Upper lobe of left lung (tissue), 6 donors: ENCODE results near the gene MALRD1. TPM values are rescaled to one million over a fixed set of nuclear protein-coding genes. Genes with fewer than 3 reads are reported as not detected.

Experiments
- ATAC-seq, 2 donors: fragments of 200-7000 bp; cut with Tn5 transposase; one replicate each; pipeline ENCODE4 v1.9.1; 2022; ENCODE audit warnings: mild to moderate bottlenecking in 2 of 2, moderate library complexity in 2 of 2; ENCODE audit not compliant: low FRiP score in 2 of 2
- DNase-seq, 2 donors: peaks; one replicate each; pipeline ENCODE4 v3.0.0-alpha.2; 2019 to 2020
- H3K27ac ChIP-seq, 4 donors: fragments of 200-600 bp; sonication (generic); one replicate each; pipeline ENCODE4 v1.5.1; 2016 to 2019
- H3K27me3 ChIP-seq, 4 donors: fragments of 200-600 bp; sonication (generic); one replicate each; pipeline ENCODE4 v1.5.1; 2017 to 2019
- H3K36me3 ChIP-seq, 4 donors: fragments of 200-600 bp; sonication (generic); one replicate each; pipeline ENCODE4 v1.5.1; 2016 to 2019
- H3K4me1 ChIP-seq, 4 donors: fragments of 200-600 bp; sonication (generic); one replicate each; pipeline ENCODE4 v1.5.1; 2018 to 2019
- H3K4me3 ChIP-seq, 4 donors: fragments of 200-600 bp; sonication (generic); one replicate each; pipeline ENCODE4 v1.5.1; 2017 to 2019; ENCODE audit warnings: mild to moderate bottlenecking in 2 of 4, moderate library complexity in 1 of 4
- H3K9me3 ChIP-seq, 4 donors: fragments of 200-600 bp; sonication (generic); one replicate each; pipeline ENCODE4 v1.5.1; 2018 to 2019
- EP300 ChIP-seq, 4 donors: sonication (generic); formaldehyde crosslinking; IDR thresholded peaks; one replicate each; pipeline ENCODE4 v1.5.1; 2017; ENCODE audit warnings: antibody characterized with exemption in 4 of 4, control low read depth in 2 of 4
- POLR2A ChIP-seq, 4 donors: fragments of 450-650 bp; IDR thresholded peaks; one replicate each; pipeline ENCODE4 v1.5.1; 2016 to 2017; ENCODE audit warnings: antibody characterized with exemption in 4 of 4, mild to moderate bottlenecking in 2 of 4
- POLR2AphosphoS5 ChIP-seq, 2 donors: sonication (generic); formaldehyde crosslinking; IDR thresholded peaks; one replicate each; pipeline ENCODE4 v1.5.1; 2017; ENCODE audit warnings: antibody characterized with exemption in 2 of 2
- WGBS, 2 donors: methylation state at CpG; one replicate each; pipeline ENCODE4 v1.1.5; 2017 to 2018; 5-methylcytosine and 5-hydroxymethylcytosine counted together
- total RNA-seq, 6 donors: library from RNA; depleted of rRNA in 4 of 6; stranded (reverse); fragments of >200 nt in 4 of 6; gene quantifications; one replicate each; pipeline versions ENCODE4 v1.1.0 to v1.2.1, GENCODE V29; 2016 to 2021
- TF ChIP-seq, protein P1 (sequence below), 6 experiments: fragments of 450-650 bp in 4 of 6; fragments of 200-600 bp in 2 of 6; sonication (generic) in 2 of 6; IDR thresholded peaks; one replicate each; pipeline ENCODE4 v1.5.1; 2016 to 2019; ENCODE audit warnings: antibody characterized with exemption in 6 of 6
- donor health status: DM: no; HTN: no; CAD: no; lungs with moderate emphysema.
- donor health status: DM: no; HTN: yes; CAD: no; lungs with severe emphysema.

MALRD1 gene
- total RNA-seq, 6 donors from 2014 or later: 2.7 to 21.0 (median 7.5) TPM

DNA sequence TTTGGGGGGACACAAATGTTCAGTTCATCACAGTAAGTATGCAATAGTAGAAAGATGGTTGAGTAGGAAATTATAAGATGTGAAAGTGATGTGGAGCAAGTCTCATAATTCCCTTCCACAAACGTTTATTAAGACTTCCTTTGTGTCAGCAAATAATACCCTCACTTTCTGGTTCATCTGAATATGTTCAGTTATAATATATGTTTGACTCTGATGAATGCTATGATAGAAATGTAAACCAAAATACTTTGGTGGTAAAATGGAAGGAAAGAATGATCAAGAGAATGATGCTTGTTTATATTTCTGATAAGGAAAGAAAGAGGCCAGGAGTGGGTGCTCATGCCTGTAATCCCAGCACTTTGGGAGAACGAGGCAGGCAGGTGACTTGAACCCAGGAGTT, 655.9 kb downstream of the MALRD1 start:
- 47 to 51% methylated on average over 2 of the region's 2 CpGs for WGBS, 2 donors
- no peaks in the 10 kb centered on the region for H3K4me1 ChIP-seq
- no peak for TF ChIP-seq EP300 (IDR thresholded peaks at IDR 0.05)
- TF ChIP-seq, protein P1, sequence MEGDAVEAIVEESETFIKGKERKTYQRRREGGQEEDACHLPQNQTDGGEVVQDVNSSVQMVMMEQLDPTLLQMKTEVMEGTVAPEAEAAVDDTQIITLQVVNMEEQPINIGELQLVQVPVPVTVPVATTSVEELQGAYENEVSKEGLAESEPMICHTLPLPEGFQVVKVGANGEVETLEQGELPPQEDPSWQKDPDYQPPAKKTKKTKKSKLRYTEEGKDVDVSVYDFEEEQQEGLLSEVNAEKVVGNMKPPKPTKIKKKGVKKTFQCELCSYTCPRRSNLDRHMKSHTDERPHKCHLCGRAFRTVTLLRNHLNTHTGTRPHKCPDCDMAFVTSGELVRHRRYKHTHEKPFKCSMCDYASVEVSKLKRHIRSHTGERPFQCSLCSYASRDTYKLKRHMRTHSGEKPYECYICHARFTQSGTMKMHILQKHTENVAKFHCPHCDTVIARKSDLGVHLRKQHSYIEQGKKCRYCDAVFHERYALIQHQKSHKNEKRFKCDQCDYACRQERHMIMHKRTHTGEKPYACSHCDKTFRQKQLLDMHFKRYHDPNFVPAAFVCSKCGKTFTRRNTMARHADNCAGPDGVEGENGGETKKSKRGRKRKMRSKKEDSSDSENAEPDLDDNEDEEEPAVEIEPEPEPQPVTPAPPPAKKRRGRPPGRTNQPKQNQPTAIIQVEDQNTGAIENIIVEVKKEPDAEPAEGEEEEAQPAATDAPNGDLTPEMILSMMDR (IDR thresholded peaks at IDR 0.05): no peak
- no peak for TF ChIP-seq POLR2AphosphoS5 (IDR thresholded peaks at IDR 0.05)
- no peak for TF ChIP-seq POLR2A (IDR thresholded peaks at IDR 0.05)
- no peaks in the 10 kb centered on the region for H3K36me3 ChIP-seq
- DNase-seq (no peak), ATAC-seq (no peak)
- no peak overlapping the region for H3K4me3 ChIP-seq
- H3K9me3 ChIP-seq: no peaks in the 10 kb centered on the region
- no peaks in the 10 kb centered on the region for H3K27me3 ChIP-seq
- no peak overlapping the region for H3K27ac ChIP-seq

DNA sequence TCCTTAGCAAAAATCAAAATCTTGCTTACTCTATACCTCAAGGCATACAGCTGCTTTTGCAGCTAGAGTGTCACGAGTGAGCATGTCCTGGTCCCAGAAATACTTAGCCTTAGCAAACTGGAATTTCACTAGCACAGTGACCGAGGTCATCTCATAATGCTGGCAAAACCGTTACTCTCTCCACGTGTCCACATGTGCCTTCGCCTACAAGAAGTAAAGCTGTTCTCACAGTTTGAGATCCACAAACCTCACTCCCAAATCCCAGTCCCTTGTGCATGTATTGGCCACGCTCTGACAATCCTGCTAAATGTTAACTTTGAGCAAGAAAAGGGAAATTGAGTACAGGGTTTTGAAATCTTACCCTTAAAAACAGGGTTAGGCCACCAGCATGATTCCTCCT, 656.6 kb downstream of the MALRD1 start:
- DNase-seq (no peak), ATAC-seq (no peak)
- 79 to 80% methylated on average over 6 of the region's 6 CpGs for WGBS, 2 donors
- Histone ChIP-seq H3K4me3 (no peak overlapping the region), H3K4me1 (no peaks in the 10 kb centered on the region), H3K36me3 (no peaks in the 10 kb centered on the region), H3K9me3 (no peaks in the 10 kb centered on the region), H3K27ac (no peak overlapping the region), H3K27me3 (no peaks in the 10 kb centered on the region)
- TF ChIP-seq POLR2AphosphoS5 (IDR thresholded peaks at IDR 0.05): no peak
- no peak for TF ChIP-seq POLR2A (IDR thresholded peaks at IDR 0.05)
- TF ChIP-seq EP300 (IDR thresholded peaks at IDR 0.05): no peak
- TF ChIP-seq, protein P1 (IDR thresholded peaks at IDR 0.05): no peak

DNA sequence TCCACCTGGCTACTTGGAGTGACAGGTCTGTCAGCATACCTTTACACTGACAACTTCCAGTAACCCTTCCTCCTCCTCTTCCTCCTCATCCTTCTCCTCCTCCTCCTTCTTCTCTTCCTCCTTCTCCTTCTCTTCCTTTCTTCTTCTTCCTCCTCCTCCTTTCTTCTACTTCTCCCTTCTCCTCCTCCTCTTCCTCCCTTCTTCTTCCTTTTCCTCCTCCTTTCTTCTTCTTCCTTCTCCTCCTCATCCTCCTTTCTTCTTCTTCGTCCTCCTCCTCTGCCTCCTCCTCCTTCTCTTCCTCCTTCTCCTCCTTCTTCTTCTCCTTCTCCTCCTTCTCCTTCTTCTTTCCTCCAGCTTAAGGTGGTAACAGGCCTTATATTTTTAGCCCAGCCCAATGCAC, 658.3 kb downstream of the MALRD1 start:
- H3K4me3 ChIP-seq: no peak overlapping the region
- ATAC-seq (no peak), DNase-seq (no peak)
- peaks cover 0 to 9% (median 8%) of the 10 kb centered on the region in 4 donors for H3K9me3 ChIP-seq
- TF ChIP-seq POLR2AphosphoS5 (IDR thresholded peaks at IDR 0.05) (no peak), POLR2A (IDR thresholded peaks at IDR 0.05) (no peak), EP300 (IDR thresholded peaks at IDR 0.05) (no peak)
- TF ChIP-seq, protein P1 (IDR thresholded peaks at IDR 0.05): no peak
- H3K36me3 ChIP-seq: no peaks in the 10 kb centered on the region
- no peaks in the 10 kb centered on the region for H3K27me3 ChIP-seq
- 56 to 91% methylated on average over 1 of the region's 1 CpG for WGBS, 2 donors
- no peaks in the 10 kb centered on the region for H3K4me1 ChIP-seq
- no peak overlapping the region for H3K27ac ChIP-seq

DNA sequence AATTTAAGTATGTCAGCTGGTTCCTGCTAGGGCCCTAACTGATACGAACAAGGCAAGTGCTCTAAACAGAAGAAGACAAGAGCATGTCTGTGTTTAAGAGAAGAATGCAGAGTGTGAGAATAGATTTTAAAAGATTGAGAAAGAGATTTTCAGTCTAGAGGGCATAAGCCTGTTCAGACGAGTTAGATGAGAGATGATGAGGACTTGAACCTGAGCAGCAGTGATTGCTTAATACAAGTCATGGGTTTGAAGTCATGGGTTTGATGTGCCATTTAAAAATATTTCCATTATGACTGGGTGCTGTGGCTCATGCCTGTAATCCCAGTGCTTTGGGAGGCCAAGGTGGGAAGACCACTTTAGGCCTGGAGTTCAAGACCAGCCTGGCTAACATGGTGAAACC, 658.8 kb downstream of the MALRD1 start:
- Histone ChIP-seq H3K9me3 (peaks cover 0 to 10% (median 8%) of the 10 kb centered on the region in 4 donors), H3K4me3 (no peak overlapping the region), H3K4me1 (no peaks in the 10 kb centered on the region), H3K27me3 (no peaks in the 10 kb centered on the region), H3K27ac (no peak overlapping the region), H3K36me3 (no peaks in the 10 kb centered on the region)
- TF ChIP-seq POLR2A (IDR thresholded peaks at IDR 0.05) (no peak), POLR2AphosphoS5 (IDR thresholded peaks at IDR 0.05) (no peak), EP300 (IDR thresholded peaks at IDR 0.05) (no peak)
- TF ChIP-seq, protein P1 (IDR thresholded peaks at IDR 0.05): no peak
- DNase-seq (no peak), ATAC-seq (no peak)
- 75 to 83% methylated on average over 2 of the region's 2 CpGs for whole genome bisulfite sequencing, 2 donors

DNA sequence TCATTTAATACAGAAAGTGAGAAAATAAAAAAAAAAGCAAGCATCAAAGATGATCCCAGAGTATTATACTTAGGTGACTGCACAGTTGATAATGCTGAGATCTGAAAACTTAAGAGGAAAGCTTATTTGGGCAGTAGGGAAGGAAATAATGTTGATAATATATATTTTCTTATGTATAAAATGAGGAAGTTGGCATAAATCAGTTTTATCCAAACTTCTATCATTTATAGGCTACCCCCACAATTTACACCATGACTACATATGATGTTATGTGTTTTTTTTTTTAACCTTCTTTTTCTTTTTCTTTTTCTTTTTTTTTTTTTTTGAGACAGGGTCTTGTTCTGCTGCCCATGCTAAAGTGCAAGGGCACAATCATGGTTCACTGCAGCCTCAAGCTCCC, 659.4 kb downstream of the MALRD1 start:
- Histone ChIP-seq H3K36me3 (no peaks in the 10 kb centered on the region), H3K27me3 (no peaks in the 10 kb centered on the region), H3K9me3 (peaks cover 0 to 16% (median 9%) of the 10 kb centered on the region in 4 donors), H3K4me1 (no peaks in the 10 kb centered on the region), H3K27ac (no peak overlapping the region), H3K4me3 (no peak overlapping the region)
- ATAC-seq (no peak), DNase-seq (no peak)
- TF ChIP-seq POLR2AphosphoS5 (IDR thresholded peaks at IDR 0.05): no peak
